ENCODE measurements around the gene SPPL2A. TPM values are rescaled to one million over a fixed set of nuclear protein-coding genes. Genes with fewer than 3 reads are reported as not detected.

Gene SPPL2A
- total and polyA plus RNA-seq, 10 of the 15 experiments (the other 5 are each of a cell fraction or from before 2014, with no cell fraction given), result 11.3 to 83.8 (median 44.0) TPM

DNA sequence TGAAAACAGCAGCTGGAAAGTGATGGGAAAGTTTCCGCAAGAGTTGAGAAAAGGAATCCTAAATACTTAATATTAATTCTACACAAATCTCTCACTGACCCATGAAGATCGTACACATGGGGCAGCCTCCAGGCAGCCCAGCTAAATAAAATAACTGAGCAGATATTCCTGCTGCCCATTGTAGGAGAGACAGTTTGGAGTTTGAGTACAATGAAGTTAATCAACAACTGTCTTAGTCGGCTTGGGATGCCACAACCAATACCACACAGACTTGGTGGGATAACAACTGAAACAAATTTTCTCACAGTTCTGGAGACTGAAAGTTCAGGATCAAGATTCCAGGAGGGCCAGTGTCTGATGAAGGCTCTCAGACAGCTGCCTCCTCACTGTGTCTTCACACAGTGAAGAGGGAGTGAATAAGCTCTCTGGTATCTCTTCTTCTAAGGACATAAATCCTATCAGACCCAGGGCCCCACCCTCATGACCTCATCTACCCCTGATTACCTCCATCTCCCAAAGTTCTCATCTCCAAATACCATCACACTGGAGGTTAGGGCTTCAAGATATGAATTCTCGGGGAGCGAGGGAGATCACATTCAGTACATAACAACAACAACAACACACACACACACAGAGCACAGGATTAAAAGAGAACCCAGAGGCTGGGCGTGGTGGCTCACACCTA, 88.6 kb downstream of the SPPL2A start:
- no peak overlapping the region for H2AFZ ChIP-seq (ENCODE audit: control insufficient read depth, low read depth, low read length)
- H3K79me2 ChIP-seq (ENCODE audit: control insufficient read depth, insufficient read depth, low read length), result peaks cover 75% of the 10 kb centered on the region
- H3K4me3 ChIP-seq, result no peak overlapping the region
- no peaks in the 10 kb centered on the region for H4K20me1 ChIP-seq (ENCODE audit: control insufficient read depth, insufficient read depth)
- intact Hi-C loops (cut with micrococcal nuclease; ENCODE audit: unreplicated experiment) (no loop called here), in situ Hi-C loops (cut with MboI) (loop anchor here (5.0 kb wide), 1 partner anchor 230 kb away; the partner anchor contains the start of gene AP4E1)
- H3K4me2 ChIP-seq (ENCODE audit: control insufficient read depth, insufficient read depth), result peak overlapping the region; percentile 13; the same call in 1 of the 2 replicates
- peaks cover 0 to 16% of the 10 kb centered on the region in 2 experiments; a peak in 3 of 4 replicates for H3K36me3 ChIP-seq (ENCODE audit: control insufficient read depth in 2 of 2, insufficient read depth in 2 of 2, low read length in 1 of 2)
- SMC1A ChIA-PET (ENCODE audit: uncharacterized antibody, unreplicated experiment), result interaction anchor here (1.0 to 5.6 kb wide), 8 partner anchors 9 to 230 kb away, joined by 3 to 28 read pairs (median 6); no protein-coding TSS in a partner anchor
- no peak overlapping the region for H3K27ac ChIP-seq (ENCODE audit: control insufficient read depth, insufficient read depth)
- CTCF ChIA-PET, result interaction anchor here (0.7 to 4.7 kb wide), 10 partner anchors 9 to 231 kb away, joined by 3 to 32 read pairs (median 8); partner anchors contain the start of gene TRPM7
- BruUV-seq (replicated peaks), result no TSS peak
- RAD21 ChIA-PET (ENCODE audit: unreplicated experiment), result interaction anchor here (1.0 to 3.2 kb wide), 5 partner anchors 197 to 211 kb away, joined by 4 to 13 read pairs (median 9); no protein-coding TSS in a partner anchor
- WGBS (ENCODE audit: insufficient coverage, insufficient replicate concordance, low lambda C conversion rate, missing lambda C conversion rate), result 83% methylated on average over 6 of the region's 6 CpGs
- no peaks in the 10 kb centered on the region for H3K27me3 ChIP-seq (replicated peaks in 1 of 2; ENCODE audit: control insufficient read depth in 2 of 2, insufficient read depth in 2 of 2, low read length in 1 of 2)
- DNase-seq (ENCODE audit: low read depth, low spot score) (no peak), ATAC-seq (peak; percentile 44), FAIRE-seq (no peak)
- H3K9me3 ChIP-seq (replicated peaks; ENCODE audit: control insufficient read depth, insufficient read depth, low read length), result no peaks in the 10 kb centered on the region
- H3K9ac ChIP-seq (ENCODE audit: control insufficient read depth, insufficient read depth, low read length), result no peak overlapping the region
- POLR2A ChIA-PET, result no interaction called here
- peaks cover 7% of the 10 kb centered on the region for H3K4me1 ChIP-seq (ENCODE audit: control insufficient read depth, insufficient read depth, low read length)
- TF ChIP-seq, protein P1, sequence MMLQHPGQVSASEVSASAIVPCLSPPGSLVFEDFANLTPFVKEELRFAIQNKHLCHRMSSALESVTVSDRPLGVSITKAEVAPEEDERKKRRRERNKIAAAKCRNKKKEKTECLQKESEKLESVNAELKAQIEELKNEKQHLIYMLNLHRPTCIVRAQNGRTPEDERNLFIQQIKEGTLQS (IDR thresholded peaks at IDR 0.05; ENCODE audit: borderline replicate concordance, extremely low read depth, low read depth, low read length), result no peak
- TF ChIP-seq TCF7 (IDR thresholded peaks at IDR 0.05; ENCODE audit: borderline replicate concordance), result no peak
- TF ChIP-seq, protein P2, sequence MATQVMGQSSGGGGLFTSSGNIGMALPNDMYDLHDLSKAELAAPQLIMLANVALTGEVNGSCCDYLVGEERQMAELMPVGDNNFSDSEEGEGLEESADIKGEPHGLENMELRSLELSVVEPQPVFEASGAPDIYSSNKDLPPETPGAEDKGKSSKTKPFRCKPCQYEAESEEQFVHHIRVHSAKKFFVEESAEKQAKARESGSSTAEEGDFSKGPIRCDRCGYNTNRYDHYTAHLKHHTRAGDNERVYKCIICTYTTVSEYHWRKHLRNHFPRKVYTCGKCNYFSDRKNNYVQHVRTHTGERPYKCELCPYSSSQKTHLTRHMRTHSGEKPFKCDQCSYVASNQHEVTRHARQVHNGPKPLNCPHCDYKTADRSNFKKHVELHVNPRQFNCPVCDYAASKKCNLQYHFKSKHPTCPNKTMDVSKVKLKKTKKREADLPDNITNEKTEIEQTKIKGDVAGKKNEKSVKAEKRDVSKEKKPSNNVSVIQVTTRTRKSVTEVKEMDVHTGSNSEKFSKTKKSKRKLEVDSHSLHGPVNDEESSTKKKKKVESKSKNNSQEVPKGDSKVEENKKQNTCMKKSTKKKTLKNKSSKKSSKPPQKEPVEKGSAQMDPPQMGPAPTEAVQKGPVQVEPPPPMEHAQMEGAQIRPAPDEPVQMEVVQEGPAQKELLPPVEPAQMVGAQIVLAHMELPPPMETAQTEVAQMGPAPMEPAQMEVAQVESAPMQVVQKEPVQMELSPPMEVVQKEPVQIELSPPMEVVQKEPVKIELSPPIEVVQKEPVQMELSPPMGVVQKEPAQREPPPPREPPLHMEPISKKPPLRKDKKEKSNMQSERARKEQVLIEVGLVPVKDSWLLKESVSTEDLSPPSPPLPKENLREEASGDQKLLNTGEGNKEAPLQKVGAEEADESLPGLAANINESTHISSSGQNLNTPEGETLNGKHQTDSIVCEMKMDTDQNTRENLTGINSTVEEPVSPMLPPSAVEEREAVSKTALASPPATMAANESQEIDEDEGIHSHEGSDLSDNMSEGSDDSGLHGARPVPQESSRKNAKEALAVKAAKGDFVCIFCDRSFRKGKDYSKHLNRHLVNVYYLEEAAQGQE (IDR thresholded peaks at IDR 0.05; ENCODE audit: low read depth, low read length), result no peak
- TF ChIP-seq JUNB (IDR thresholded peaks at IDR 0.05), result no peak
- TF ChIP-seq BCL11A (IDR thresholded peaks at IDR 0.05; ENCODE audit: low read depth, low read length), result no peak
- no peak for TF ChIP-seq RAD21 (IDR thresholded peaks at IDR 0.05; ENCODE audit: insufficient read depth, low read depth, low read length)
- TF ChIP-seq BRCA1 (IDR thresholded peaks at IDR 0.05; ENCODE audit: low read depth, low read length), result no peak
- no peak for TF ChIP-seq SMC3 (IDR thresholded peaks at IDR 0.05; ENCODE audit: borderline replicate concordance, low read length)
- TF ChIP-seq, protein P3, sequence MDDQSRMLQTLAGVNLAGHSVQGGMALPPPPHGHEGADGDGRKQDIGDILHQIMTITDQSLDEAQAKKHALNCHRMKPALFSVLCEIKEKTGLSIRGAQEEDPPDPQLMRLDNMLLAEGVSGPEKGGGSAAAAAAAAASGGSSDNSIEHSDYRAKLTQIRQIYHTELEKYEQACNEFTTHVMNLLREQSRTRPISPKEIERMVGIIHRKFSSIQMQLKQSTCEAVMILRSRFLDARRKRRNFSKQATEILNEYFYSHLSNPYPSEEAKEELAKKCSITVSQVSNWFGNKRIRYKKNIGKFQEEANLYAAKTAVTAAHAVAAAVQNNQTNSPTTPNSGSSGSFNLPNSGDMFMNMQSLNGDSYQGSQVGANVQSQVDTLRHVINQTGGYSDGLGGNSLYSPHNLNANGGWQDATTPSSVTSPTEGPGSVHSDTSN (IDR thresholded peaks at IDR 0.05; ENCODE audit: insufficient replicate concordance, low read depth, low read length), result no peak
- TF ChIP-seq MTA3 (IDR thresholded peaks at IDR 0.05; ENCODE audit: borderline replicate concordance, low read length), result no peak
- TF ChIP-seq, protein P4, sequence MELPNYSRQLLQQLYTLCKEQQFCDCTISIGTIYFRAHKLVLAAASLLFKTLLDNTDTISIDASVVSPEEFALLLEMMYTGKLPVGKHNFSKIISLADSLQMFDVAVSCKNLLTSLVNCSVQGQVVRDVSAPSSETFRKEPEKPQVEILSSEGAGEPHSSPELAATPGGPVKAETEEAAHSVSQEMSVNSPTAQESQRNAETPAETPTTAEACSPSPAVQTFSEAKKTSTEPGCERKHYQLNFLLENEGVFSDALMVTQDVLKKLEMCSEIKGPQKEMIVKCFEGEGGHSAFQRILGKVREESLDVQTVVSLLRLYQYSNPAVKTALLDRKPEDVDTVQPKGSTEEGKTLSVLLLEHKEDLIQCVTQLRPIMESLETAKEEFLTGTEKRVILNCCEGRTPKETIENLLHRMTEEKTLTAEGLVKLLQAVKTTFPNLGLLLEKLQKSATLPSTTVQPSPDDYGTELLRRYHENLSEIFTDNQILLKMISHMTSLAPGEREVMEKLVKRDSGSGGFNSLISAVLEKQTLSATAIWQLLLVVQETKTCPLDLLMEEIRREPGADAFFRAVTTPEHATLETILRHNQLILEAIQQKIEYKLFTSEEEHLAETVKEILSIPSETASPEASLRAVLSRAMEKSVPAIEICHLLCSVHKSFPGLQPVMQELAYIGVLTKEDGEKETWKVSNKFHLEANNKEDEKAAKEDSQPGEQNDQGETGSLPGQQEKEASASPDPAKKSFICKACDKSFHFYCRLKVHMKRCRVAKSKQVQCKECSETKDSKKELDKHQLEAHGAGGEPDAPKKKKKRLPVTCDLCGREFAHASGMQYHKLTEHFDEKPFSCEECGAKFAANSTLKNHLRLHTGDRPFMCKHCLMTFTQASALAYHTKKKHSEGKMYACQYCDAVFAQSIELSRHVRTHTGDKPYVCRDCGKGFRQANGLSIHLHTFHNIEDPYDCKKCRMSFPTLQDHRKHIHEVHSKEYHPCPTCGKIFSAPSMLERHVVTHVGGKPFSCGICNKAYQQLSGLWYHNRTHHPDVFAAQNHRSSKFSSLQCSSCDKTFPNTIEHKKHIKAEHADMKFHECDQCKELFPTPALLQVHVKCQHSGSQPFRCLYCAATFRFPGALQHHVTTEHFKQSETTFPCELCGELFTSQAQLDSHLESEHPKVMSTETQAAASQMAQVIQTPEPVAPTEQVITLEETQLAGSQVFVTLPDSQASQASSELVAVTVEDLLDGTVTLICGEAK (IDR thresholded peaks at IDR 0.05; ENCODE audit: borderline replicate concordance), result no peak
- no peak for TF ChIP-seq KDM1A (IDR thresholded peaks at IDR 0.05; ENCODE audit: borderline replicate concordance)

All from GM12878 (cell line).